ENCODE results near the gene OLFM1.

The OLFM1 gene

GRCh38 chr9:135080286-135081263, 6.9 kb upstream of the OLFM1 start:
- no peak for ATAC-seq (ENCODE audit: low read depth)
- peaks cover 70% of the 10 kb centered on the region for H3K27me3 ChIP-seq (ENCODE audit: insufficient read depth, poor library complexity, severe bottlenecking)
- no peak for TF ChIP-seq CTCF (IDR thresholded peaks at IDR 0.05; ENCODE audit: poor library complexity, severe bottlenecking)

GRCh38 chr9:135081264-135081660, 6.2 kb upstream of the OLFM1 start:
- no peaks in the 10 kb centered on the region for H3K36me3 ChIP-seq (ENCODE audit: low read depth)
- ATAC-seq (ENCODE audit: low read depth) (no peak), DNase-seq (ENCODE audit: low spot score) (peak; percentile 34)
- no peaks in the 10 kb centered on the region for H3K4me1 ChIP-seq (ENCODE audit: insufficient read depth, poor library complexity, severe bottlenecking)
- no peak for TF ChIP-seq CTCF (IDR thresholded peaks at IDR 0.05; ENCODE audit: poor library complexity, severe bottlenecking)
- H3K27ac ChIP-seq (ENCODE audit: poor library complexity, severe bottlenecking), result no peak overlapping the region
- H3K9me3 ChIP-seq (ENCODE audit: severe bottlenecking), result no peaks in the 10 kb centered on the region
- H3K27me3 ChIP-seq (ENCODE audit: insufficient read depth, poor library complexity, severe bottlenecking), result peaks cover 72% of the 10 kb centered on the region
- H3K4me3 ChIP-seq (ENCODE audit: severe bottlenecking), result no peak overlapping the region

More at GRCh38 chr9:135080286-135081263, 6.9 kb upstream of the OLFM1 start:
- no peak overlapping the region for H3K4me3 ChIP-seq (ENCODE audit: severe bottlenecking)
- DNase-seq (ENCODE audit: low spot score), result peak; percentile 26
- H3K27ac ChIP-seq (ENCODE audit: poor library complexity, severe bottlenecking), result no peak overlapping the region
- no peaks in the 10 kb centered on the region for H3K9me3 ChIP-seq (ENCODE audit: severe bottlenecking)
- H3K36me3 ChIP-seq (ENCODE audit: low read depth), result no peaks in the 10 kb centered on the region
- H3K4me1 ChIP-seq (ENCODE audit: insufficient read depth, poor library complexity, severe bottlenecking), result no peaks in the 10 kb centered on the region

GRCh38 chr9:135081731-135082130, 5.7 kb upstream of the OLFM1 start:
- peaks cover 72% of the 10 kb centered on the region for H3K27me3 ChIP-seq (ENCODE audit: insufficient read depth, poor library complexity, severe bottlenecking)
- ATAC-seq (ENCODE audit: low read depth), result no peak

GRCh38 chr9:135082536-135082935, 4.9 kb upstream of the OLFM1 start:
- Histone ChIP-seq H3K27me3 (ENCODE audit: insufficient read depth, poor library complexity, severe bottlenecking) (peaks cover 70% of the 10 kb centered on the region), H3K27ac (ENCODE audit: poor library complexity, severe bottlenecking) (no peak overlapping the region)
- no peak for ATAC-seq (ENCODE audit: low read depth)

More at GRCh38 chr9:135081731-135082130, 5.7 kb upstream of the OLFM1 start:
- DNase-seq (ENCODE audit: low spot score), result peak; percentile 44
- TF ChIP-seq CTCF (IDR thresholded peaks at IDR 0.05; ENCODE audit: poor library complexity, severe bottlenecking), result no peak
- H3K36me3 ChIP-seq (ENCODE audit: low read depth), result no peaks in the 10 kb centered on the region
- no peaks in the 10 kb centered on the region for H3K9me3 ChIP-seq (ENCODE audit: severe bottlenecking)
- H3K4me1 ChIP-seq (ENCODE audit: insufficient read depth, poor library complexity, severe bottlenecking), result no peaks in the 10 kb centered on the region
- no peak overlapping the region for H3K27ac ChIP-seq (ENCODE audit: poor library complexity, severe bottlenecking)
- no peak overlapping the region for H3K4me3 ChIP-seq (ENCODE audit: severe bottlenecking)

More at GRCh38 chr9:135082536-135082935, 4.9 kb upstream of the OLFM1 start:
- DNase-seq (ENCODE audit: low spot score), result peak; percentile 30
- Histone ChIP-seq H3K36me3 (ENCODE audit: low read depth) (no peaks in the 10 kb centered on the region), H3K4me1 (ENCODE audit: insufficient read depth, poor library complexity, severe bottlenecking) (no peaks in the 10 kb centered on the region), H3K4me3 (ENCODE audit: severe bottlenecking) (no peak overlapping the region), H3K9me3 (ENCODE audit: severe bottlenecking) (no peaks in the 10 kb centered on the region)
- TF ChIP-seq CTCF (IDR thresholded peaks at IDR 0.05; ENCODE audit: poor library complexity, severe bottlenecking), result no peak

Measured in RWPE2 (cell line).